ENCODE data around the gene CTDSP2.

Gene CTDSP2

DNA sequence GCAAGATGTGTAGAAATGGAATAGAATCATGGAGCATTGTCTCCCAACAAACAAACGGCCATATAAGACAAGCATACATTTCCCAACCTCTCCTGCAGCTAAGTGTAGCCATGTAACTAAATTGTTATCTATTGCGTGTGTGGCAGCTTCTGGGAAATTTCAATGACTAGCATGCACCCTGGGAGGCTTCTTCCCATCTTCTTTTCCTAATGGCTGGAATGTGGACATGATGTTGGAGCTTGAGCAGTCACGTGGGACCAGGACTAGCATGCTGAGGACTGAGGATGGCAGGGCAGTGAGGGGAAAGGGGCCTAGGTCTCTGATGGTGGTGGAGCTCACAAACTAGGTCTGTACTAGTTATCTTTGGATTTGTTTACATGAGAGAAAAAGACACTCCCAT, 21.7 kb upstream of the CTDSP2 start:
- TF ChIP-seq, protein P1, sequence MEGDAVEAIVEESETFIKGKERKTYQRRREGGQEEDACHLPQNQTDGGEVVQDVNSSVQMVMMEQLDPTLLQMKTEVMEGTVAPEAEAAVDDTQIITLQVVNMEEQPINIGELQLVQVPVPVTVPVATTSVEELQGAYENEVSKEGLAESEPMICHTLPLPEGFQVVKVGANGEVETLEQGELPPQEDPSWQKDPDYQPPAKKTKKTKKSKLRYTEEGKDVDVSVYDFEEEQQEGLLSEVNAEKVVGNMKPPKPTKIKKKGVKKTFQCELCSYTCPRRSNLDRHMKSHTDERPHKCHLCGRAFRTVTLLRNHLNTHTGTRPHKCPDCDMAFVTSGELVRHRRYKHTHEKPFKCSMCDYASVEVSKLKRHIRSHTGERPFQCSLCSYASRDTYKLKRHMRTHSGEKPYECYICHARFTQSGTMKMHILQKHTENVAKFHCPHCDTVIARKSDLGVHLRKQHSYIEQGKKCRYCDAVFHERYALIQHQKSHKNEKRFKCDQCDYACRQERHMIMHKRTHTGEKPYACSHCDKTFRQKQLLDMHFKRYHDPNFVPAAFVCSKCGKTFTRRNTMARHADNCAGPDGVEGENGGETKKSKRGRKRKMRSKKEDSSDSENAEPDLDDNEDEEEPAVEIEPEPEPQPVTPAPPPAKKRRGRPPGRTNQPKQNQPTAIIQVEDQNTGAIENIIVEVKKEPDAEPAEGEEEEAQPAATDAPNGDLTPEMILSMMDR (IDR thresholded peaks at IDR 0.05; ENCODE audit: low read depth, low read length): no peak
- H3K4me3 ChIP-seq (ENCODE audit: low read depth, low read length): no peak overlapping the region
- no peak overlapping the region for H3K27ac ChIP-seq
- no peak for DNase-seq
- H3K9me3 ChIP-seq (ENCODE audit: severe bottlenecking): peaks cover 4% of the 10 kb centered on the region
- H3K36me3 ChIP-seq: no peaks in the 10 kb centered on the region
- H3K27me3 ChIP-seq (ENCODE audit: insufficient read depth, low read depth, severe bottlenecking): no peaks in the 10 kb centered on the region

DNA sequence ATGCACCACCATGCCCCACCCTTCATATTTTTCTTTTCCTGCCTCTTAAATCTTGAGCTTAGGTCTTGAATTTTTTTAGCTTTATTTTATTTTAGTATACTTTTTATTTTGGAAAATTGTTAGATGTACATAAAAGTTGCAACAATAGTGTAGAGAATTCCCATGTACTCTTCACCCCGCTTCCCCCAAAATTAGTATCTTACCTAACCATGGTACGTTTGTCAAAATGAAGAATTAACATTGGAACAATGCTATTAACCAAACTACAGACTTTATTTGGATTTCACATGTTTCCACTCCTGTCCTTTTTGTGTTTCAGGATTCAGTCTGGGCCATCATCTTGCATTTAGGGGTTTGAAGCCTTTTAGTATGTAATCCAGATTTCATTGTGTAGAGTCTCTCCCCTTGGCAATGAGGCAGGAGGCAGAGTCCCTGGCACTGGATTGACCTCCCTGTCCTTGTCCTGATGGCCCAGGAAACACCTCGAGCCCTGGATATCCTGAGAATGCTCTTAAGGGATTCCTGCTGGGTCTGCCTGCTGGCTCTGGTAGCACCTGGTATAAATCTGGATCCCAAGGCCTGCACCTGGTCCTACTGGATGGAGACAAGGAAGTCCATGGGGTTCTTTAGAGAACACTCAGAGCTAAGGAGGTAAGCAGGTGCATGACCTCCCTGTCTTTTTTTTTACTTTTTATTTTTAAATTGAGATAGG, 19.9 kb upstream of the CTDSP2 start:
- H3K27ac ChIP-seq: no peak overlapping the region
- DNase-seq: no peak
- H3K36me3 ChIP-seq: no peaks in the 10 kb centered on the region
- H3K27me3 ChIP-seq (ENCODE audit: insufficient read depth, low read depth, severe bottlenecking): no peaks in the 10 kb centered on the region
- TF ChIP-seq, protein P1 (IDR thresholded peaks at IDR 0.05; ENCODE audit: low read depth, low read length): no peak
- H3K4me3 ChIP-seq (ENCODE audit: low read depth, low read length): no peak overlapping the region
- H3K9me3 ChIP-seq (ENCODE audit: severe bottlenecking): no peaks in the 10 kb centered on the region

DNA sequence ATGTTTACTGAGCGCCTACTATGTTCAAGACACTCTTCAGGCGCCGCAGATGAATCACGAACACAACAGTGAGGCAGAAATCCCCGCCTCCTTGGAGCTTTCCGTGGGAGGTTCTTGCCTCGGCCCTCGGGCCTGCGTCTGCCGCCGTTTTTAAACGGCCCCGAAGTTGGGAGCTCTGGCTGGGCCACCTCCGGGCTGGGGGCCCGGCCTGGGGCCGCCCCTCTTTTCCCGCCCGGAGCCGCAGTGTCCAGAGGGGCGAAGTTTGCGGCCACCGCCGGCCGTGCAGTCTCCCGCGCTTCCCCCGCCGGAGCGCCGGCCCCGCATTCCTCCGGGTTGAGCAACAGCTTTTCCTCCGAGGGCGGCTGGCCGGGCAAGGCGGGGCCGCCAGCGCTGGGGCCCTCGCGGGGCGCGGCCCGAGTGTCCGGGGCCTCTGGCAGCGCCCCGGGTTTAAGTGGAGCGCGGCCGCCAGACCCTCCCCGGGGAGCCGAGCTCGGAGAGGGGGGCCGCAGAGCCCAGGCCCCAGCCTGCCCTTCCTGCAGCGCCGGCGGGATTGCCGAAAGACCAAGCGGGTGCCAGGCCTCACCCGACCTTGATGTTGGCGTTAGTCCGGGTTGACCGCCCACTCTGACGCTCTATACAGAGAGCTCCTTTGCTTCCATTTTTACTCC, 18.7 kb upstream of the CTDSP2 start:
- TF ChIP-seq, protein P1 (IDR thresholded peaks at IDR 0.05; ENCODE audit: low read depth, low read length): no peak
- Histone ChIP-seq H3K27me3 (ENCODE audit: insufficient read depth, low read depth, severe bottlenecking) (no peaks in the 10 kb centered on the region), H3K27ac (peak overlapping the region; percentile 27; the same call in 1 of the 2 replicates), H3K9me3 (ENCODE audit: severe bottlenecking) (no peaks in the 10 kb centered on the region), H3K36me3 (no peaks in the 10 kb centered on the region), H3K4me3 (ENCODE audit: low read depth, low read length) (peak overlapping the region; percentile 34)
- no peak for DNase-seq

DNA sequence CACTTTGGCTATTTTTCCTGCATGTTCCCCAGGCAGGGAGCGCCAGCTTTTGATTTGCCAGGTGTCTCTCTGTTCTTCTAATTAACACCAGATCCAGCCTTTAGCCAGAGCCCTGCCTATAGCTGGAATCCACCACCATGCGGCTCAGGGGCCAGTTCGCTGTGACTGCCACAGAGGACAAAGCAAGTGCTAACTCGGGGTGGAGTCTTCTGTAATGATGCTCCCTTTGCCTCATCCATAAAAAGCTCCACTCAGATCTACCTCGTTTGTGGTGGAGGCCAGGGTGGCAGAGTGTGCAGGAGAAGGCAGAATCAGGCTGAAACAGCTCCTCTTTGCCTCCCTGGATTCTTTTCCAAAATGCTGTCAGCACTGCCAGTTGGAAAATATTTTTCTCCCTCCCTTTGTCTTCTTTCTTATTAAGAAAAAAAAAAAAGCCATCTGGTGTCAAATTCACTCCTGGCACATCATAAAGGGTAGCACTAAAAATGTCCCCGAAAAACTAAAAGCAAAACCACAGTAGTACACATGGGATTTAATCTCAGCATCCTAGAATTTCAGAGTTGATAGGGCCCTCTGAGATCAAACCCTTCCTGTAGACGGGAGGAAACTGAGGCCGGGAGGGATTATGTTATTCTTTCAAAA, 18.0 kb upstream of the CTDSP2 start:
- Histone ChIP-seq H3K4me3 (ENCODE audit: low read depth, low read length) (no peak overlapping the region; the same call in 1 of the 2 replicates), H3K9me3 (ENCODE audit: severe bottlenecking) (no peaks in the 10 kb centered on the region), H3K36me3 (no peaks in the 10 kb centered on the region), H3K27ac (no peak overlapping the region), H3K27me3 (ENCODE audit: insufficient read depth, low read depth, severe bottlenecking) (no peaks in the 10 kb centered on the region)
- TF ChIP-seq, protein P1 (IDR thresholded peaks at IDR 0.05; ENCODE audit: low read depth, low read length): no peak
- no peak for DNase-seq

DNA sequence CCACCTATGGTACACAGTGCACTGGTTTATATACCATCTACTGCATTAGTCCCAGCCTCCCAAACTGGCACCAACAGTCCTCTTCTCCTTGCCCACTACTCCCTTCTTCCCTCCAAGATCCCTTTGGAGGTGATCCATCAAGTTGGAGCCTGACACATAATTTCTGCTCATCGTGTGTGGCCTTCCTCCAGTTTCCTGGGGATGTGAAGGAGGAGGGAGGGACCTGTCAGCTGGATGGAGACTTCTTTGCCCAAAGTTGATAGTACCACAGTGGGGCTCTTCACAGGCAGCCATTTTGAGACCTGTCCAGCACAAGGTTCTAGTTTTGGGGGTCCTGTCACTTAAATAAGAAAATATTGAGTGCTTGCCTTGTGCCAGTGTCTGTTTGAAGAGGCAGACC, 17.1 kb upstream of the CTDSP2 start:
- DNase-seq: no peak
- H3K27ac ChIP-seq: no peak overlapping the region
- H3K27me3 ChIP-seq (ENCODE audit: insufficient read depth, low read depth, severe bottlenecking): no peaks in the 10 kb centered on the region
- H3K36me3 ChIP-seq: no peaks in the 10 kb centered on the region
- TF ChIP-seq, protein P1 (IDR thresholded peaks at IDR 0.05; ENCODE audit: low read depth, low read length): no peak
- H3K9me3 ChIP-seq (ENCODE audit: severe bottlenecking): no peaks in the 10 kb centered on the region
- H3K4me3 ChIP-seq (ENCODE audit: low read depth, low read length): no peak overlapping the region
